HG02588 (cell line): ENCODE data around the gene NEK9.
"Not testable (repeated sequence)": the region's sequence is repeated elsewhere in the genome, so short reads cannot be mapped to it uniquely, and the experiment has no call there.

Experiments
- ATAC-seq: cut with Tn5 transposase; IDR thresholded peaks from one replicate; pipeline ENCODE4 v1.9.1; 2021; ENCODE audit warnings: mild to moderate bottlenecking, moderate library complexity; ENCODE audit not compliant: unreplicated experiment

NEK9 gene

DNA sequence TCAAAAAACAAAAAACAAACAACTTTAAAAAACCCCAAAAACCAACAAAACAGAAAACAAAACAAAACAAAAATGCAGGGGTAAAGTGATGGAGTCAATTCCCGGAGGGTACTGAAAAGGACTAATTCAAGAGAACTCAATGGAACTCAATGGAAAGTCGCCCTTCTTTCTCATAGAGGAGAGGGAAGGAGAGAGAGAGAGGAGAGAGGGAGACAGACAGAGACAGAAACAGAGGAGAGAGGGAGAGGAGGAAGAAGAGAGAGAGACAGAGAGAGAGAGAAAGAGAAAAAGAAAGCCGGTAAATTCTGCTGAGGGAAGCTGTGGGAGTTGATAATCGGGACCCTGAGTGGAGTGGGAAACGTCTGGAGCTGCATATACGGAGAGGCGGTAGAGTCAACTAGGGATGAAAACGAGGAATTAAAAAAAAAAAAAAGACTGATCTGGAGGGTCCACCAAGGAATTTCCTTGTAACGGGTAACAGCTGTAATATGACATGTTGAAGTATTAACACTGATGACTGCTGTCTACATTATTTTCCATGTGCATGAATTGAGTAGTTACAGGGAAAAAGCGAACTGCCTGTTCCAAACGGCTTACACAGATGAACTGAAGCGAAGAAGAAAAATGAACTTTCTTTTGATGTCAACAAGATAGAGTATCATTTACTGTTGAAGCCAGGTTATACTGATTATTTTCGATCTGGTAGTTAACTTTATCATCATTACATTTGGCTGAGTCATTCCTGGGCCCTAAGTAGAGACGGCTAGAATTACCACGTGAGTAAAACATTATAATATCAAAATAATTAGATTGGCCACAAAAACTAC, 58.3 kb downstream of the NEK9 start:
- no peak for ATAC-seq

GRCh38 chr14:75067765-75068164, 59.1 kb downstream of the NEK9 start:
- ATAC-seq: not testable (repeated sequence)

GRCh38 chr14:75067212-75067611, 59.6 kb downstream of the NEK9 start:
- ATAC-seq: no peak

GRCh38 chr14:75066691-75067090, 60.2 kb downstream of the NEK9 start:
- no peak for ATAC-seq

DNA sequence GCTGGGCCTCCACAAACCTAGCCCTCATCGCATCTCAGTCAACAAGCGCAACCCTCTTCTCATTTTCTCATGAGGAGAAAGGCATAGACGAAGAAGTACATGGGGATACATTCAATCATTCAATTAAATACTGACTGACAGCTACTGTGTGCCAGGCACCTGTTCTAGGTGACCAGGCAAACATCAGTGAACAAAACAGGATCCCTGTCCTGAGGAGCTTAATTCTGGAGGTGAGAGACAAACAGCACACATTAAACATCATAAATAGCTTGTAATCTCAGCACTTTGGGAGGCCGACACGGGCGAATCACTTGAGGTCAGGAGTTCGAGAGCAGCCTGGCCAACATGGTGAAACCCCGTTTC, 62.7 kb downstream of the NEK9 start:
- no peak for ATAC-seq

DNA sequence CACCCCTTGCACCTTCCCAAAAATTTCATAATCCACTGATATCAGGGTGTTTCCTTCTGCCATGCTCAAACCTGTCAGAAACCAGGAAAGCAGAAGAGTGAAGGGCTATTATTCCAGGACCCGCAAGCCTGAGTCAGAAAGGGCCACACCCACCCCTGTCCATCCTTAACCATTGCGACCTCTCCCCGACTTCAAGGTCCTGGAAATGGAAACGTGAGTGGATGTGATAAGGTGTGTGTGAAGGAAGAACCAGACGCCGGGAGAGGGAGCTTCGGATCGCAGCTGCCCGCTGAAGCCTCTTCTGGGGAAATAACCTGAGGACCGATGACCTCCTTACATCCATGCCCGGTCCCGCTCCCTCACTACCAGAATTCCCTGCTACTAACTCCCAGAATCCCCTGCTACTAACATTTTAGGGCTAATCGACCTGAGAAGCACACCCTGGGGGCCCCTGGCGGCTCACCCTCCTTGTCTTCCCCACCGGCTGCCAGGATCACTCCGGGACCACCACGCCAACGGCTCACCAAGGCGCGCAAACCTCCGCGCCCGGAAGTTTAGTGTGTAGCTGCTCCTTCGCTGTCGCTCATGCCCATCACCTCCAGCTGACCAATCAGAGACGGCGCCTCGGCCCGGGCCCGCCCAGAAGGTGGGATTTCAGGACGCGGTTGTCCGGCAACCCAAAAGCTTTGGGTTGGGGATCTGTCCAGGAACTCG, 63.2 kb downstream of the NEK9 start, which contains the start of gene ACYP1:
ACYP1 (minus strand) TSS at position 534 of the 714 bp plus-strand sequence; CDS start at position 63, 471 bp downstream.
- peak; percentile 96 for ATAC-seq

DNA sequence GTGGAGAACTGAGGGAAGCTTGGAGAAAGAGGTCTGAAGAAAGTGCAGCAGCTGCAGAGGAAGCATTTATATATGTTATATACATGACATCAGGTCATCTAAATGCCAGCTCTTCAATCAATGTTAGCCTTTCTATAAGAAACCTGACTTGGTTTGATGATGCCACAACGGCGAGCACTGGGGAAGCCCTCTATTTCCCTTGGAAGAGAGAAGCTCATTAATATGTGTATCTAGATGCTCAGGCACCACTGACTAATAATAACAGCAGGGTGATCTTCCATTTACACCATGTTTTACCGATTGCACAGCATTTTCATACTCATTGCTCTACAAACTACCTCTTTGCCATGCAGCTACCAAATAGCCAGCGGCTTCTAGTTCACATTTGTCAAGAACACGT, 63.8 kb downstream of the NEK9 start:
- no peak for ATAC-seq

DNA sequence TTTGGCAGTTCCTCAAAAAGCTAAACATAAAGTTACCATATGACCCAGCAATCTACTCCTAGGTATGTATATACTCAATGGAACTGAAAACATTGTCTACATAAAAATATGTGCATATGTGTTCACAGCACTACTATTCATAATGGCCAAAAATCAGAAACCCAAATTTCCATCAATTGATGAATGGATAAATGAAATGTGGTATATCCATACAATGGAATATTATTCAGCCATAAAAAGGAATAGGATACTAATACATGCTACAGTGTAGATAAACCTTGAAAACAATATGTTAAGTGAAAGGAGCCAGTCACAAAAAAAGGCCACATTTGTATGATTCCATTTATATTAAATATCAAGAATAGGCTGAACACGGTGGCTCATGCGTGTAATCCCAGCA, 66.4 kb downstream of the NEK9 start:
- ATAC-seq: no peak

DNA sequence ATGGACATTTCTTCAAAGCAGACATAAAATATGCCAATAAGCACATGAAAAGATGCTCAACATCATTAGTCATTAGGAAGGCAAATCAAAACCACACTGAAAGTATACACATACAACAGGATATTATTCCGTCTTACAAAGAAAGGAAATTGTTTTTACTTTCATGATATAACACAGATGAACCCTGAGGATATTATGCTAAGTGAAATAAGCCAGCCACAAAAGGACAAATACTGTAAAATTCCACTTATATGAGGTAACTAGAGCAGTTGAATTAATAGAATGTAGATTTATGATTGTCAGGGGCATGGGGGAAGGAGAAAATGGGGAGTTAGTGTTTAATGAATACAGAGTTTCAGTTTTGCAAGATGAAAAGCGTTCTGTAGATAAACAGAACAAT, 67.2 kb downstream of the NEK9 start:
- no peak for ATAC-seq

DNA sequence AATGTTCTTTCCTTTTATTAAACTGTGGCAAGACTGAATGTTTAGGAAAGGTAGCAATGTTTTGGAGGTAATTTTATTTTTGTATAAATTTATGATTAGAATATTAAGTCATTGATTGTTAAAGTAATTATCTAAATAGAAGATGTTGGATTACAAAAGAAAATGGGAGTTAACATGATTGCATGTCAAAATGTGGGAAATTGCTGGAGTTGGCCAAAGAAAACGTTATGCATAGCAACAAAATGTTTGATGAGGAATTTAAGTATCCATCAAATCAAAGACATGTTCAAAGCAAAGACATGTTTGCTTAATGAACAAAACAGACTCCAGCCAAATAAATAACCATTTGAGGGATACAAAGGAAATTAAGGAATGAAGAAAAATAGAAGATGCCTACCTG, 72.4 kb downstream of the NEK9 start:
- no peak for ATAC-seq

GRCh38 chr14:75053396-75054291, 73.2 kb downstream of the NEK9 start:
- ATAC-seq: no peak

- ATAC-seq: no peak
Observed at GRCh38 chr14:75051556-75051899, 75.3 kb downstream of the NEK9 start.

- peak; percentile 71 for ATAC-seq
Observed at GRCh38 chr14:75050852-75051555, 75.8 kb downstream of the NEK9 start, which contains the start of gene MLH3. TSS of gene MLH3 (minus strand) at chr14:75051467. CDS start at chr14:75049655, 1,812 bp downstream.

DNA sequence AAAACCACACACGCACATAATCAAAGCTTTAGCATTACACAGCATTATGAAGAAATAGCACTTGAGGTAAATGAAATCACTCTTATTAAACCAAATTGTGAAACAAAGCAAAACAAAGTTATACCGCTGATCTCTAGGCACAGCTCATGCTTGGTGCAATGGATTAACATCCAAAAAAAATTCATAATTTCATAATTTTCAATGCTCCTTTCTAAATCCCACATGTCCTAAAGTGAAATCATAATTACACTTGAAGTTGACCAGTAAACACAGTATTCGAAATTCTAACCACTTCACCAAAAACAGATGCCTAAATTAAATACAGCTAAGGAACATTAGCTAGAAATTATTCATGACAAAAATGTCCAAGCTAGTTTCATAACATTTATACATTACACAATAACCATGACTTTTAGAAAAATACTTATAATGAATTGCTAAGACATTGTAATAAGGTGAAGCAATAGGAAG, 77.1 kb downstream of the NEK9 start:
- ATAC-seq: no peak

DNA sequence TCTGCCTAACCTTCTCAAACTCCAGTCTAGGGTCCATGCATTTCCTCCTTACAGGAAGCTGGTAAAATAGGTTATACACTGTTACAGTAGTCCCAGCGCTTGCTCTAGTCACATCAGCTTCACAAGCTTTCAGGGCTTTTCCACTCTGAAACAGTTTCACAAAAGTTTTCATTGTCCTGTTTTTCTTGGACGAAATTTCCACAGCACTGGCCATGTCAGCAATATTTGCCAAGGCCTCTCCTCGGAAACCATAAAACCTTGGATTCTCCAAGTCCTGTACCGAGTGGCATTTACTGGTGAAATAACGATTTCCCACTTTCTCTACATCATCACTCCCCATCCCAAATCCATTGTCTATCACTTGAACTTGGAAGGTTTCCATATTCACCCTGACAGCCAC, 77.7 kb downstream of the NEK9 start:
- ATAC-seq: no peak

GRCh38 chr14:75048101-75048500, 78.7 kb downstream of the NEK9 start:
- no peak for ATAC-seq

GRCh38 chr14:75047506-75047905, 79.3 kb downstream of the NEK9 start:
- ATAC-seq: no peak

DNA sequence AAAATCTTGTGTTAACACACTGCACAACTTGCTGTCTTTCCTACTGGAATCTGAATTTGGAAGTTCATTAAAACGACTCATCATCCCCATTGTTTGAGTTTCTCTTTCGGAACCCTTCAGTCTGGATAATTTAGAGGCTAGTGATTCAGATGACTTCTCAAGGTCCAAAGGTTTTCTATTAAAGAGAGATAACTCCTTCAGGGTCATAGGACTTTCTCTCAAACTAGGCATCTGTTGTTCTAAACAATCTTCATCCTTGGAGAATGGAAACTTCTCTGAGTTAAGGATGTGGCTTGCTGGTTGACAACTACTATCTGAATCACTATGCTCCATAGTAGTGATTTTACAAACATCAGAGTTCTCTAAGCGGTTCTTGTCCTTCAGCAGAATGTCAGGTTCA, 79.9 kb downstream of the NEK9 start:
- ATAC-seq: no peak

DNA sequence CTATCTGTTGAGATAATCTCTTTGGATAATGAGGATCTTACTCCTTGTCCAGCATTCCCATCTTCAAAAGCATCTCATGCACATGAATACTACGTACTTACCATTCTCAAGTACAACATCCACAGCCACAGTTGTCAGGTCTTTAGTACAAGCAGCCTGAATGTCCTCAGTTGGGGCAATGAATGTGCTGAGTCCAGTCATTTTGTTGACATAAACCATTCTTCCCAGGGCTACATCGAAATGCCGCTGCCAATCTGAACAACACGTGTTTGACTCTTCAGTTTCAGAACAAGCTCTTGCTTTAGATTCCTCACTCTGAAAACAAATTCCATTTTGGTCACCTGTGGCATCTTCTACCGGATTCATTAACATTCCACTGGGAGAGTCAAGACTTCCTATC, 80.6 kb downstream of the NEK9 start:
- no peak for ATAC-seq

- ATAC-seq: no peak
Observed at GRCh38 chr14:75044752-75045151, 82.1 kb downstream of the NEK9 start.

DNA sequence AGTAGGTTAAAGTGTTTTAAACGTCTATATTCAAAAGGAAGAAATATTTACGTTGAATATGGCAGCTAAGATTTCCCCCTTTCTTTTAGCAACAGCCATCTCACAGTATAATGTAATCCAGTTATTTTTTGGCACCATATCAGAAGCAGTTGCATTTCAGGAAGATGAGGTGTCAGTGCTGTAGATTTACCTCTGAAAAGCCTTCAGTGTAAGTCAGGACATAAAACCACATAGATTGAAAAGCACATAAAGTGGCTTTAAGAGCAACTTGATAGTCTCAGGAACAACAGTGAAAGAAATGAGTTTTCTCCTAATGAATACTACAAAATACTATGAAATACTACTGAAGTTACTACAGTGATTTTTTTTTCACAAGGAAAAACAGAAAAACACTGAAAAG, 82.5 kb downstream of the NEK9 start:
- no peak for ATAC-seq
